Epithelial cell of esophagus (primary cell): Measurements from ENCODE around the gene PAFAH1B1.
"Not testable (repeated sequence)": the region's sequence is repeated elsewhere in the genome, so short reads cannot be mapped to it uniquely, and the experiment has no call there.

ENCODE experiments used
- DNase-seq: peaks from one replicate; pipeline ENCODE4 v3.0.0; 2010; ENCODE audit warnings: low read depth
- H3K4me3 ChIP-seq: 2 replicates; pipeline ENCODE4 v1.5.1; 2011; ENCODE audit warnings: mild to moderate bottlenecking, low read length, control low read depth
- CTCF ChIP-seq: IDR thresholded peaks from 2 replicates; pipeline ENCODE4 v1.5.1; 2011; ENCODE audit warnings: low read depth, mild to moderate bottlenecking, low read length, control low read depth, inconsistent platforms; ENCODE audit not compliant: insufficient read depth; ENCODE audit errors: missing control alignments

Gene PAFAH1B1

GRCh38 chr17:2636169-2636930 lies 42.9 kb downstream of the PAFAH1B1 start:
- no peak for DNase-seq
- no peak for TF ChIP-seq CTCF
- H3K4me3 ChIP-seq = no peak overlapping the region

GRCh38 chr17:2637422-2637821 lies 44.0 kb downstream of the PAFAH1B1 start:
- no peak for TF ChIP-seq CTCF
- H3K4me3 ChIP-seq = no peak overlapping the region
- DNase-seq = no peak

GRCh38 chr17:2644971-2645370 lies 51.5 kb downstream of the PAFAH1B1 start:
- no peak overlapping the region for H3K4me3 ChIP-seq
- no peak for TF ChIP-seq CTCF
- DNase-seq = no peak

- no peak for DNase-seq
- H3K4me3 ChIP-seq = no peak overlapping the region
- no peak for TF ChIP-seq CTCF
Measured at GRCh38 chr17:2647957-2648356, 54.5 kb downstream of the PAFAH1B1 start.

- no peak for DNase-seq
- no peak for TF ChIP-seq CTCF
- no peak overlapping the region for H3K4me3 ChIP-seq
Measured at GRCh38 chr17:2649191-2649590, 55.7 kb downstream of the PAFAH1B1 start.

- H3K4me3 ChIP-seq, DNase-seq: not testable (repeated sequence)
Measured at GRCh38 chr17:2652911-2653310, 59.5 kb downstream of the PAFAH1B1 start.

GRCh38 chr17:2655546-2655945 lies 62.1 kb downstream of the PAFAH1B1 start:
- no peak for DNase-seq
- no peak for TF ChIP-seq CTCF
- no peak overlapping the region for H3K4me3 ChIP-seq
